Measurements from ENCODE around the gene ROCK2.

ROCK2 gene

GRCh38 chr2:11144738-11145079 lies 199.7 kb downstream of the ROCK2 start:
- no peak for DNase-seq (ENCODE audit: extremely low spot score)
- CTCF ChIA-PET, result interaction anchor here (0.6 to 1.3 kb wide), 4 partner anchors 10 to 439 kb away, joined by 3 to 11 read pairs (median 4); a partner anchor contains a TSS
- POLR2A ChIA-PET, result interaction anchor here (1.0 kb wide), 1 partner anchor 12 kb away, joined by 3 read pairs; no protein-coding TSS in a partner anchor
- TF ChIP-seq SUZ12 (IDR thresholded peaks at IDR 0.05), result no peak

GRCh38 chr2:11144077-11144737 lies 200.2 kb downstream of the ROCK2 start:
- DNase-seq (ENCODE audit: extremely low spot score), result no peak
- TF ChIP-seq SP1 (IDR thresholded peaks at IDR 0.05) (no peak), ARNT (IDR thresholded peaks at IDR 0.05) (no peak), NFRKB (IDR thresholded peaks at IDR 0.05) (no peak), FOXA1 (IDR thresholded peaks at IDR 0.05) (no peak)
- CTCF ChIA-PET, result interaction anchor here (0.6 to 1.3 kb wide), 4 partner anchors 10 to 440 kb away, joined by 3 to 11 read pairs (median 4); a partner anchor contains a TSS
- POLR2A ChIA-PET, result interaction anchor here (1.0 kb wide), 1 partner anchor 12 kb away, joined by 3 read pairs; no protein-coding TSS in a partner anchor

GRCh38 chr2:11142987-11143386 lies 201.4 kb downstream of the ROCK2 start:
- ChIA-PET POLR2A (no interaction called here), CTCF (interaction anchor here (1.3 kb wide), 1 partner anchor 9 kb away, joined by 3 read pairs; no protein-coding TSS in a partner anchor)
- DNase-seq (ENCODE audit: extremely low spot score), result no peak
- no peak for TF ChIP-seq LEF1 (IDR thresholded peaks at IDR 0.05; ENCODE audit: borderline replicate concordance)
- no peak for TF ChIP-seq ELF4 (IDR thresholded peaks at IDR 0.05)
- TF ChIP-seq CTBP1 (IDR thresholded peaks at IDR 0.05; ENCODE audit: borderline replicate concordance), result no peak
- no peak for TF ChIP-seq L3MBTL2 (conservative IDR thresholded peaks at IDR 0.05)
- TF ChIP-seq BHLHE40 (IDR thresholded peaks at IDR 0.05; ENCODE audit: borderline replicate concordance), result no peak
- TF ChIP-seq FOXA1 (IDR thresholded peaks at IDR 0.05), result no peak
- no peak for TF ChIP-seq NFRKB (IDR thresholded peaks at IDR 0.05)
- TF ChIP-seq ZNF384 (IDR thresholded peaks at IDR 0.05), result no peak
- TF ChIP-seq ARNT (IDR thresholded peaks at IDR 0.05), result no peak
- no peak for TF ChIP-seq HDGF (IDR thresholded peaks at IDR 0.05; ENCODE audit: borderline replicate concordance)

- CTCF ChIA-PET, result interaction anchor here (0.6 kb wide), 1 partner anchor 257 kb away, joined by 3 read pairs; no protein-coding TSS in a partner anchor
- POLR2A ChIA-PET, result no interaction called here
- TF ChIP-seq ELF4 (IDR thresholded peaks at IDR 0.05) (no peak), BHLHE40 (IDR thresholded peaks at IDR 0.05; ENCODE audit: borderline replicate concordance) (no peak), FOXA1 (IDR thresholded peaks at IDR 0.05) (no peak), LEF1 (IDR thresholded peaks at IDR 0.05; ENCODE audit: borderline replicate concordance) (no peak), NFRKB (IDR thresholded peaks at IDR 0.05) (no peak), CTBP1 (IDR thresholded peaks at IDR 0.05; ENCODE audit: borderline replicate concordance) (no peak), HDGF (IDR thresholded peaks at IDR 0.05; ENCODE audit: borderline replicate concordance) (no peak), FOXM1 (IDR thresholded peaks at IDR 0.05; ENCODE audit: borderline replicate concordance) (no peak), L3MBTL2 (conservative IDR thresholded peaks at IDR 0.05) (no peak), ARNT (IDR thresholded peaks at IDR 0.05) (no peak), ZNF384 (IDR thresholded peaks at IDR 0.05) (no peak), PKNOX1 (IDR thresholded peaks at IDR 0.05) (no peak), FOXK2 (IDR thresholded peaks at IDR 0.05) (no peak), SUZ12 (IDR thresholded peaks at IDR 0.05) (no peak)
- DNase-seq (ENCODE audit: extremely low spot score), result no peak
Observed at GRCh38 chr2:11142330-11142729, 202.1 kb downstream of the ROCK2 start.

- TF ChIP-seq ARNT (IDR thresholded peaks at IDR 0.05) (no peak), SP1 (IDR thresholded peaks at IDR 0.05) (no peak), CTBP1 (IDR thresholded peaks at IDR 0.05; ENCODE audit: borderline replicate concordance) (no peak), L3MBTL2 (conservative IDR thresholded peaks at IDR 0.05) (no peak), BHLHE40 (IDR thresholded peaks at IDR 0.05; ENCODE audit: borderline replicate concordance) (no peak), FOXK2 (IDR thresholded peaks at IDR 0.05) (no peak), TARDBP (IDR thresholded peaks at IDR 0.05) (no peak), LEF1 (IDR thresholded peaks at IDR 0.05; ENCODE audit: borderline replicate concordance) (no peak), ELF4 (IDR thresholded peaks at IDR 0.05) (no peak), FOXM1 (IDR thresholded peaks at IDR 0.05; ENCODE audit: borderline replicate concordance) (no peak), ZNF384 (IDR thresholded peaks at IDR 0.05) (no peak), NFRKB (IDR thresholded peaks at IDR 0.05) (no peak), SUZ12 (IDR thresholded peaks at IDR 0.05) (no peak), FOXA1 (IDR thresholded peaks at IDR 0.05) (no peak), HDGF (IDR thresholded peaks at IDR 0.05; ENCODE audit: borderline replicate concordance) (no peak), PKNOX1 (IDR thresholded peaks at IDR 0.05) (no peak)
- ChIA-PET CTCF (no interaction called here), POLR2A (no interaction called here)
- DNase-seq (ENCODE audit: extremely low spot score), result no peak
Observed at GRCh38 chr2:11141319-11141718, 203.1 kb downstream of the ROCK2 start.

- DNase-seq (ENCODE audit: extremely low spot score), result no peak
- CTCF ChIA-PET, result no interaction called here
- TF ChIP-seq ARNT (IDR thresholded peaks at IDR 0.05), result no peak
- TF ChIP-seq CTBP1 (IDR thresholded peaks at IDR 0.05; ENCODE audit: borderline replicate concordance), result no peak
- POLR2A ChIA-PET, result no interaction called here
Observed at GRCh38 chr2:11140492-11140891, 203.9 kb downstream of the ROCK2 start.

- no peak for DNase-seq (ENCODE audit: extremely low spot score)
- TF ChIP-seq FOXA1 (IDR thresholded peaks at IDR 0.05), result no peak
- TF ChIP-seq BHLHE40 (IDR thresholded peaks at IDR 0.05; ENCODE audit: borderline replicate concordance), result no peak
- TF ChIP-seq ARNT (IDR thresholded peaks at IDR 0.05), result no peak
- TF ChIP-seq NFRKB (IDR thresholded peaks at IDR 0.05), result no peak
- TF ChIP-seq SUZ12 (IDR thresholded peaks at IDR 0.05), result no peak
- no peak for TF ChIP-seq TARDBP (IDR thresholded peaks at IDR 0.05)
- no peak for TF ChIP-seq FOXK2 (IDR thresholded peaks at IDR 0.05)
- TF ChIP-seq LEF1 (IDR thresholded peaks at IDR 0.05; ENCODE audit: borderline replicate concordance), result no peak
- no peak for TF ChIP-seq PKNOX1 (IDR thresholded peaks at IDR 0.05)
- TF ChIP-seq ELF4 (IDR thresholded peaks at IDR 0.05), result no peak
- TF ChIP-seq ZNF384 (IDR thresholded peaks at IDR 0.05), result no peak
- no peak for TF ChIP-seq L3MBTL2 (conservative IDR thresholded peaks at IDR 0.05)
- no peak for TF ChIP-seq FOXM1 (IDR thresholded peaks at IDR 0.05; ENCODE audit: borderline replicate concordance)
- no peak for TF ChIP-seq CTBP1 (IDR thresholded peaks at IDR 0.05; ENCODE audit: borderline replicate concordance)
- no peak for TF ChIP-seq SP1 (IDR thresholded peaks at IDR 0.05)
- TF ChIP-seq HDGF (IDR thresholded peaks at IDR 0.05; ENCODE audit: borderline replicate concordance), result no peak
- ChIA-PET POLR2A (no interaction called here), CTCF (interaction anchor here (0.5 to 3.6 kb wide), 8 partner anchors 9 to 552 kb away, joined by 3 to 26 read pairs (median 4); no protein-coding TSS in a partner anchor)
Observed at GRCh38 chr2:11134349-11134748, 210.1 kb downstream of the ROCK2 start.

Measured in HEK293T (cell line).